HL-60/S4 treated with retinoic acid at 250 ng/mL for 4 days and 3 days (cell line): ENCODE measurements around the gene PYHIN1.
"Not testable (repeated sequence)": the region's sequence is repeated elsewhere in the genome, so short reads cannot be mapped to it uniquely, and the experiment has no call there.

ENCODE experiments used
- in situ Hi-C: fragments of 300-500 bp; cut with MboI; formaldehyde crosslinking; loops from 2 replicates; pipeline ENCODE4 v1.7.0; 2022; ENCODE audit warnings: low sequenced_read_pairs

PYHIN1 gene

GRCh38 chr1:159011001-159011400 lies 79.6 kb downstream of the PYHIN1 start:
- in situ Hi-C loops, result not testable (repeated sequence)

GRCh38 chr1:159011751-159012150 lies 80.4 kb downstream of the PYHIN1 start:
- in situ Hi-C loops, result no loop called here

- in situ Hi-C loops, result no loop called here
Observed at GRCh38 chr1:159012495-159012894, 81.1 kb downstream of the PYHIN1 start.

GRCh38 chr1:159014003-159014571 lies 82.7 kb downstream of the PYHIN1 start:
- in situ Hi-C loops, result no loop called here

GRCh38 chr1:159014851-159015250 lies 83.5 kb downstream of the PYHIN1 start:
- in situ Hi-C loops, result no loop called here

GRCh38 chr1:159015440-159015909 lies 84.1 kb downstream of the PYHIN1 start:
- in situ Hi-C loops, result no loop called here

- in situ Hi-C loops, result no loop called here
Observed at GRCh38 chr1:159023723-159024122, 92.4 kb downstream of the PYHIN1 start.

- in situ Hi-C loops, result no loop called here
Observed at GRCh38 chr1:159025043-159025442, 93.7 kb downstream of the PYHIN1 start.
